NCI-H2227 (cell line): Measurements from ENCODE around the gene LTB4R2.
"Not testable (repeated sequence)": the region's sequence is repeated elsewhere in the genome, so short reads cannot be mapped to it uniquely, and the experiment has no call there.

ENCODE experiments used
- DNase-seq: peaks from one replicate; lab custom pipeline; 2025; ENCODE audit not compliant: unreplicated experiment; lab: John Stamatoyannopoulos, UW

LTB4R2 gene

DNA sequence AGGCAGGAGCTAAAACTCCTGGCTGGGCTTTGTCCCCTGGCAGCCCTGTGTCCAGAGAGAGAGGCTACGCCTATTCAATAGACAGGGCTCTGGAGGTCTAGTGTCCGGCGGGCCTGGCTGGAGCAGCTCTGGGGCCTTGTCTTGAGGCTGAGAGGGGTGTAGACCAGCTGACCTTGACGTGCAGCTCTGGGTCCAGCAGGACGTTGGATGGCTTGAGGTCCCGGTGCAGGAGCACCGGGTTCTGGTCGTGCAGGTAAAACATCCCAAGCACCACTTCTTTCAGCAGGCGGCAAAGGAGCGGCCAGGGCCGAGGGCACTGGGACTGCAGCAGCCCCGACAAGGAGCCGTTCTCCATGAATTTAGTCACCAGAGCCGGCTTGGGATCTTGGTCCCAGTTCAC lies 28.9 kb downstream of the LTB4R2 start:
- DNase-seq: no peak

DNA sequence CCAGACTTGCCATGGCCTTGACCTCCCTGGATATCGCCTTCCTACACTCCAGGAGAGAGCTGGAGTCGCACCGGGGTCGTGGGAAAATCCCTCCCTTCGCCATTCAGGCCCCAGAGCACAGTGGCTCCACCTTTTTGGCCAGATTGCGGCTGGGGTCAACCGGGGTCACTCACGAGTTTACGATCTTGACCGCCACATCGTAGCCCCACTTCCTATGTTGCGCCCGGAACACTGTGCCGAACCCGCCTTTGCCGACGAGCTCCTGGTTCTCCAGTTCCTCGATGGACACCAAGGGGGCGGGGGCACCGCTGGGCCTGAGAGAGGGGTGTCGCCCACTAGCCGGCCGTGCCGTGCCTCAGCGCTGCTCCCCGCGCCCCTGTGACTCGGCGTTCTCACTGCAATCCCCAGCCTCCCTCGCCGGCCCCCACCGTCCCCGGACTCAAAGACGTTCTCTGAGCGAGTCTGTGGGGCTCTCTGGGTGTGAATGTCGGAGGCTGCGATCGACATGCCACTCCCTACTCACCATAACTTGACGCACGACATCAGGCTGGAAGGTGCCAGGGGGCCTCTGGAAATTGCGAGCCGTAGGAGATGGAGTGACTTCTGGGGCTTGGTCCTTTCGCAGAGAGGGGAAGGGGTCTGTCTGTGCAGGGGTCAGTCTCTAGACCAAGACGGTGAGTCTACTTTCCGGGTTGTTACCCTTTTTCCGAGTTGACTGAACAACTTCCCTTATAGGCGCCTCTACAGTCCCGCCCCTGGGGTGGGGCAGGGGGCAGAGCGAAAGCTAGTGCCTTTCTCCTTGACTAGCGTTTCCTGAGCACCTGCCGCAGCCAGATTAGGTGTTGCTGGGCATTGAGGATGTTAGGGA lies 29.6 kb downstream of the LTB4R2 start, which contains the start of gene RIPK3:
RIPK3 (minus strand) TSS at position 708 of the 868 bp plus-strand sequence; CDS start at position 543, 165 bp downstream.
- no peak for DNase-seq

DNA sequence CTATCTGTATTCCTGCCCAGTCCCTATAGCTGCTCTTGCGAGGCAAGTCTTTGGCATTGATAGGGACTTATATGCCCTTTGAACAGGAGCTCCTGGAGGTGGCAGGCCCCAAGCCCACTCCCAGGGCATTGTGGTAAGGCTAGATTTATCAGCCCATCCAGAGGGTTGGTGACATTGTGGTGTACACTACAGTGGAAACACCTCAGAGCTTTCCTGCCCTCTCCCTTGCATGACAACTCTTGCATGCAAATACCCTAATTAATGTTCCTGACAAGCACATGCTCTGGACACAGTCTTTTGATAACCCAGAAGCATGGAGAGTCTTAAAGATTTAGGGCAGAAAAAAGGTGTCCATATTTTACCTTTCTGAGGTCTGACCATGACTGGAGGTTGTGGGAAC lies 30.7 kb downstream of the LTB4R2 start:
- DNase-seq: no peak

DNA sequence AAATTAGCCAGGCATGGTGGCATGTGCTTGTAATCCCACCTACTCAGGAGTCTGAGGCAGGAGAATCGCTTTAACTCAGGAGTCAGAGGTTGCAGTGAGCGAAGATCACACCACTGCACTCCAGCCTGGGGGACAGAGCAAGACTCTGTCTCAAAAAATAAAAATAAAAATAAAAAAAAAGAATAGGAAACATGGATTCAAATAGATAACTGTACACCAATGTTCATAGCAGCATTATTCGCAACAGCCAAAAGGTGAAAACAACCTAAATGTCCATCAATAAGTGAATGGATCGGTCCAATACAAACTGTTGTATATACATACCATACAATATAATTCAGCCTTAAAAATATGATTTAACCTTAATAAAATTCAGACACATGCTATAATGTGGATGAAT lies 32.9 kb downstream of the LTB4R2 start:
- no peak for DNase-seq

DNA sequence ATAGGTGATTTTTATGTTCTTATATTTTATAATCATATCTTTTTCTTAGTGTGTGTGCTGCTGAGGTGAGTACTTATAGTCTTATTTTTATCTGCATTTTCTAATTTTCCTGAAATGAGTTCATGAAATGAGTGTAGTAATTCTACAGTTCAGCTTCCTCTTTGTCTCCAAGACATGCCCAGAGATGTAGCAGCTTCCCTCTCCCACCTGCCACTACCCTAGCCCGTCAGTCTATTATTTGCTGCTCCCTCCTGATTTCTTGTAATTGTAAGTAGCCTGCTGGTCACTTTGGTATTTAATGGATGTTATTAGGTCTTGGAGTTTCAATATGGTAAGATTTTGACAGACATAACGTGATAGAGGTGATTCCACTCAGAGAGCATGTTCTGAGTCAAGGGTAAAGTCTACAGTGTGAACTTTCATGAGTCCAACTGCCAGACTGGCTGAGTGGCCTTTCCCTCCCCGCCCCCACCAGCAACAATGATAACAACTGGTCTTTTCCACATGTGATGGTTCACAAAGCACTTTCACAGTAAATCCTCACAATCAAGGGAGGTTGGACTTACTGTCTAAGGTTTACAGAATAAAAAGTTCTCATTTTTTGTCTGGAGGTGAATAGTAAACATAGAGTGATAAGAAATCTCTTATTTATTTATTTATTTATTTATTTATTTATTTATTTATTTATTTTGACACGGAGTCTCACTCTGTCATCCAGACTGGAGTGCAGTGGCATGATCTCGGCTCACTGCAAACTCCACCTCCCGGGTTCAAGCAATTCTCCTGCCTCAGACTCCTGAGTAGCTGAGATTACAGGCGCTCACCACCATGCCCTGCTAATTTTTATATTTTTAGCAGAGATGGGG lies 34.1 kb downstream of the LTB4R2 start:
- DNase-seq: no peak

DNA sequence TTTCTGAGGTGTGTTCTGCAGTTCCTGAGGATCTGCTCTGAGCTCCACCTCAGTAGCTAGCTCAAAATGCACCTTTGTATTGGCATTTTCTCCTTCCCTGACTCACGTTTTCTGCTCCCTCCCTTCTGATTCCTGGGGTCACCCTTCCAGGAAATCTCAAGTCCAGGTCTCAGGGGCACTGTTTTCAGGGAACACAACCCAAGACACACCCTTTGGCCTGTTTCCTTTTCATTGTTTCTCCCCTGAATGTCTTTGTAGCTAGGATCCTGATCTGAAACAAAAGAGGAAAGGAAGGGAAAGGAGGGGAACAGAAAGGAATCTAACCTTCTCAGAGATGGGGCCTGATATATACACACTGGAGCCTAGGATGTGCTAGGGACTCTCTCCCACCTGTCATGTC lies 37.2 kb downstream of the LTB4R2 start:
- DNase-seq: no peak

DNA sequence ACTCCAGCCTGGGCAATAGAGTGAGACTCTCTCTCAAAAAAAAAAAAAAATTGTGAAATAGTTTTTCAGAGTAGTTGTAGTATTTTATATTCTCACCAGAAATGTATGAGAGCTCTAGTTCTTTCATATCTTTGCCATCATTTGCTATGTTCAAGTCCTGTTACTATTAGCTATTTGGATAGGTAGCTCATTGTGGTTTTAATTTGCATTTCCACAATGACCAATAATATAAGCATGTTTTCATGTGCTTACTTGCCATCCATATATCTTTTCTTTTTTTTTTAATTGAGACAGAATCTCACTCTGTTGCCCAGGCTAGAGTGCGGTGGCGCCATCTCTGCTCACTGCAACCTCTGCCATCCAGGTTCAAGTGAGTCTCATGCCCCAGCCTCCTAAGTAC lies 38.2 kb downstream of the LTB4R2 start:
- DNase-seq: no peak

DNA sequence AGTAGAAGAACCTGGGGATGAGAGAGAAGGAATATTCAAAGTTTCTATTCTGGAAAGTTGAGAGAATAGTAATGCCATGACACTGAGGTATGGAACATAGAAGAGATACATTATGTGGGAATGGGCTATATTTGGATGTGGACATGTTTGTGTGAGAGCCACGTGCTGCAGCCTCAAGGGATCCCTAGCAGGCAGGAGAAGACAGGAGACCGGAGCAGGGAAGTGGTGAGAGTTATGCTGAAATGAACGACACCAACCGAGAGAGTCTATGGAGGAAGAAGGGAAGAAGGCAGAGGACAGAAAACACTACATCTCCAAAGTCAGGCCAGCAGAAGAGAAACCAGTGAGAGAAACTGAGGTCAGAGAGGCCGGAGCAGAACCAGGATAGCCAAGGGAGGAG lies 39.8 kb downstream of the LTB4R2 start:
- no peak for DNase-seq

DNA sequence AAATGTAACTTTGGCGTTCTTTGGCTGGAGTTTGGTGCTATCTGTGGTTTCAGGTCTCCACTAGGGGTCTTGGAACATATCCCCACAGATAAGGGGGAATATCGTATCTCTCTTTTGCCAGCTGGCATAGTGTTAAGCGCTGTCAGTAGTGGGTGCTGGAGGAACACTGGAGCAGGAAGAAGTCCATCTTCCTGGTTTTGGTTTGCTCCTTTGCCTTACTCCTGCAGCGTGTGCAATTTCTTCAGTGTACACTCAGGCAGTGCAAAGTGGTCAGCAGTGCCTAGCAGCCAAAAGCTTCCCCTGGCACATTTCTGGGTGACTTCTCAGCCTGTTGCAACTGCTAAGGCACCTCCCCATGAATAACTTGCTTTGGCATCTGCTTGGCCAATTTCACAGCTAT lies 41.6 kb downstream of the LTB4R2 start:
- peak; percentile 44 for DNase-seq

DNA sequence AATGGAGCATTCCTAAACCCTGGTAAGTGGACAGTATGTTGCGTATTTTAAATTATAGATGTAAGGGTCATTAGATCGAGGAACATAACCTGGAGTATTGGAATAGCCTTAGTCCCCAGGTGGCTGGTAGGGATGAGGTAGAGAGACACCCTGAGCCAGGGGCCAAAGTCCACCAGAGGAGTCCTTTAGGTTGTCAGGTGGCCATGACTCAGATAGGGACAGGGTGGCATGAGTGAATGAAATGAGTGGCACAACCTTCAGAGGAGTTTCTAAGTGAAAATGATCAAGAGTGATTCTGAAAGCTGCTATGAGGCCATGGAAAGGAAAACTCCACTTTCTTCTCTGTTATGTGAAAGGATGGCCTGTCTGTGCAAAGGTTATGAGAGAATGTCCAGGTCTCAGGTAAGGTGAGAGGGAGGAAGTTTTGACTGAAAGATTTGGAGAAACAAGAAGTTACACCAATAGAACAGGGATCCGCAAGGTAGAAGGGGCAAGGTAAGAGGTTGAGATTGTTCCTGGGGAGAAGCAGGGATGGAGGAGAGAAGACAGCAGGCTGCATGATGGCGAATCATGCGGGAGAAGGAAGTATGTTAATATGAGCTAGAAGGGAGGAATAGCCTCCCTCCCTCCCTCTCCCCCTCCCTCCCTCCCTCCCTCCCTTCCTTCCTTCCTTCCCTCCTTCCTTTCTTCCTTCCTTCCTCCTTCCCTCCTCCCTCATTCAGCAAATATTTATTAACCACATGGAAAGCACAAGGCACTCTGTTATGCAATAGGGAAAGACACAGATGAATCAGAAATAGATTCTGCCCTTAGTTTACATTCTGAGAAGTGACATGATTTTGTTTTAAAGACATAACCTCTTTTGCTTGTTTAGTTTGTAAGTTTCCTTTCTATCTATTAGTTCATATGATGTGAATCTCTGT lies 43.9 kb downstream of the LTB4R2 start:
- no peak for DNase-seq

DNA sequence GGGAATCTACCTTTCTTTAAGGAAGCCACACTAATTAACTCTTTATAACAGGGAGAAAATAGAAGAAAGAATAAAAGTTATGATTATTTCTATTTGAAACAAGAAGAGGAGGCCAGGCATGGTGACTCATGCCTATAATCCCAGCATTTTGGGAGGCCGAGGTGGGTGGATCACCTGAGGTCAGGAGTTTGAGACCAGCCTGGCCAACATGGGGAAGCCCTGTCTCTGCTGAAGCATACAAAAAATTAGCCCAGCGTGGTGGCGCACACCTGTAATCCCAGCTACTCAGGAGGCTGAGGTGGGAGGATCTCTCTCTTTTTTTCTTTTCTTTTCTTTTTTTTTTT lies 44.5 kb downstream of the LTB4R2 start:
- DNase-seq: not testable (repeated sequence)

DNA sequence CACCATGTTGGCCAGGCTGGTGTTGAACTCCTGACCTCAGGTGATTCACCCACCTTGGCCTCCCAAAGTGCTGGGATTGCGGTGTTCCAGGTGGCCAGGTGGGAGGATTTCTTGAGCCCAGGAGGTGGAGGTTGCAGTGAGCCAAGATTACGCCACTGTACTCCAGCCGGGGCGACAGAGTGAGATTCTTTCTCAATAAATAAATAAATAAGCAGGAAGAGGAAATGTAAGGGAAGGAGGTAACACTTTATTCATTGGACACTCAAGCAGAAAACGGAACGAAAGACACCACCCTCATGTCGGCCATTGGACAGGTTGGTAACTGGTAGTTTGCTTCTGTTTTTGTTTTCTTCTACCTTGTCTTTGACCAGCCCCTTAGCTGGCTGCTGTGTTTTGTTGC lies 45.1 kb downstream of the LTB4R2 start:
- DNase-seq: no peak

DNA sequence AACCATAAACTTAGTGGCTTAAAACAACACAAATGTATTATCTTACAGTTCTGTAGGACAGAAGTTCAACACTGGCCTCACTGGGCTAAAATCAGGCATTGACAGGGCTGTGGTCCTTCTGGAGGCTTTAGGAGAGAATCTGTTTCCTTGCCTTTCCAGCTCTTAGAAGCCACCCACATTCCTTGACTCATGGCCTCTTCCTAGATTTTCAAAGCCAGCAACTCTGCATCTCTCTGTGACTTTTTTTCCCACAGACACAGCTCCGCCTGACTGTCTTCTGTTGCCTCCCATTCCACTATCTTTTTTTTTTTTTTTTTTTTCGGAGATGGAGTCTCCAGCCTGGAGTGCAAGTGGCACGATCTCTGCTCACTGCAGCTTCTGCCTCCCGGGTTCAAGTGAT lies 46.3 kb downstream of the LTB4R2 start:
- no peak for DNase-seq

DNA sequence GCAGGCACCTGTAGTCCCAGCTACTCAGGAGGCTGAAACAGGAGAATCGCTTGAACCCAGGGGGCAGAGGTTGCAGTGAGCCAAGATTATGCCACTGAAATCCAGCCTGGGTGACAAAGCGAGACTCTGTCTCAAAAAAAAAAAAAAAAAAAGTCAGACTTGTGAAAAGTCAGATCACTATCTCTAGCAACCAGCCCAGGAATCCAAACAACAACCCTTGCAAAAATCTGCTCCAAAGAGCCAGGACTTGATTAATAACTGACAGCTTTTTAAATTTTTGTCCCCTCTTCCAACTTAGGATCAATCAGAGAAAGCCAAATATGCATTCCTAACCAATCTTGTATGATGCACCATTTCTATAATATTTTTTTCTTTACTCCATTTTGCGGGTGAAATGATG lies 50.3 kb downstream of the LTB4R2 start:
- no peak for DNase-seq

DNA sequence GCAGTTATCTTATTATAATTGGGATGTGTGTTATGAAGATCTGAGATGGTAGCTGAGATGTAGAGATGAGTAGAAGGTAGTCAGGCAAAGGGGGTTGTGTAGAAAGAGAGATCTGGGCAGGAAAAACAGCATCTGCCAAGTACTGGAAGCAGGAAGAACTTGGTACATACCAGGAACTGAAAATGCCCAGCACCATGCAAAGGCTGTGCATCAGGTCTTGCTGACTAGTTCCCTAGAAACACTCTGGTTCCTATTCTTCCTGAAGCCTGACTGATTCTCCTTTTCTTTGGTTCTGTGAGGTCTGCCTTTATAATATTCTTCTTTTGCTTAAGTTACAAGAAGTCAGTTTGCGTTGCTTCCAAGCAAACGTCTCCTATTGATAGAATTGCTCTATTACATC lies 51.4 kb downstream of the LTB4R2 start:
- DNase-seq: no peak
